Trophoblast cell (in vitro differentiated cells and primary cell): Measurements from ENCODE around the gene KLF7.

Experiments
- DNase-seq, 2 donors: peaks; one replicate each; pipeline ENCODE4 v3.0.0-alpha.2; 2016
- H2AFZ ChIP-seq: 2 replicates; pipeline ENCODE4 v1.6.1; 2013; ENCODE audit warnings: low read length, moderate library complexity, mild to moderate bottlenecking; ENCODE audit not compliant: insufficient read depth, poor library complexity
- H2AK5ac ChIP-seq: 2 replicates; pipeline ENCODE4 v1.6.1; 2013; ENCODE audit warnings: mild to moderate bottlenecking, low read length
- H2BK120ac ChIP-seq: 2 replicates; pipeline ENCODE4 v1.6.1; 2013; ENCODE audit warnings: low read length, mild to moderate bottlenecking, moderate library complexity; ENCODE audit not compliant: insufficient read depth, poor library complexity
- H2BK12ac ChIP-seq: 2 replicates; pipeline ENCODE4 v1.6.1; 2013; ENCODE audit warnings: mild to moderate bottlenecking, low read length, moderate library complexity
- H2BK5ac ChIP-seq: 2 replicates; pipeline ENCODE4 v1.6.1; 2013; ENCODE audit warnings: low read length, low read depth, moderate library complexity, mild to moderate bottlenecking; ENCODE audit not compliant: poor library complexity
- H3K14ac ChIP-seq: 2 replicates; pipeline ENCODE4 v1.6.1; 2013; ENCODE audit warnings: mild to moderate bottlenecking, low read length
- H3K18ac ChIP-seq: 2 replicates; pipeline ENCODE4 v1.6.1; 2013; ENCODE audit warnings: mild to moderate bottlenecking, low read length
- H3K23ac ChIP-seq: 2 replicates; pipeline ENCODE4 v1.6.1; 2013; ENCODE audit warnings: low read length
- H3K27ac ChIP-seq: 2 replicates; pipeline ENCODE4 v1.5.1; 2013; ENCODE audit warnings: low read depth, mild to moderate bottlenecking, inconsistent platforms, low read length, moderate library complexity
- H3K27me3 ChIP-seq: 2 replicates; pipeline ENCODE4 v1.6.1; 2013; ENCODE audit warnings: inconsistent platforms, mild to moderate bottlenecking, low read length, moderate library complexity; ENCODE audit not compliant: insufficient read depth
- H3K36me3 ChIP-seq, 2 experiments: 1 replicate in 1 of 2; 2 replicates in 1 of 2; pipeline ENCODE4 v1.6.1; 2013; ENCODE audit warnings: low read length in 2 of 2, mild to moderate bottlenecking in 2 of 2, moderate library complexity in 1 of 2; ENCODE audit not compliant: insufficient read depth in 2 of 2, control insufficient read depth in 1 of 2
- H3K4ac ChIP-seq: 2 replicates; pipeline ENCODE4 v1.6.1; 2013; ENCODE audit warnings: low read depth, mild to moderate bottlenecking, low read length, moderate library complexity
- H3K4me1 ChIP-seq, 2 experiments: 1 replicate in 1 of 2; 2 replicates in 1 of 2; pipeline ENCODE4 v1.6.1; 2013; ENCODE audit warnings: low read length in 2 of 2, mild to moderate bottlenecking in 2 of 2, moderate library complexity in 1 of 2; ENCODE audit not compliant: insufficient read depth in 2 of 2, control insufficient read depth in 1 of 2
- H3K4me2 ChIP-seq: 2 replicates; pipeline ENCODE4 v1.6.1; 2013; ENCODE audit warnings: inconsistent platforms, mild to moderate bottlenecking, low read length, moderate library complexity
- H3K4me3 ChIP-seq: 2 replicates; pipeline ENCODE4 v1.5.1; 2013; ENCODE audit warnings: mild to moderate bottlenecking, low read depth, low read length, inconsistent platforms
- H3K79me1 ChIP-seq: one replicate; pipeline ENCODE4 v1.6.1; 2013; ENCODE audit warnings: low read length
- H3K79me2 ChIP-seq: 2 replicates; pipeline ENCODE4 v1.6.1; 2013; ENCODE audit warnings: low read length, mild to moderate bottlenecking; ENCODE audit not compliant: control insufficient read depth, insufficient read depth, poor library complexity
- H3K9ac ChIP-seq: 2 replicates; pipeline ENCODE4 v1.6.1; 2013; ENCODE audit warnings: mild to moderate bottlenecking, low read length
- H3K9me3 ChIP-seq: 2 replicates; pipeline ENCODE4 v1.6.1; 2013; ENCODE audit warnings: low read depth, mild to moderate bottlenecking, control low read depth, inconsistent platforms, low read length; ENCODE audit not compliant: insufficient read depth
- H4K12ac ChIP-seq: 2 replicates; pipeline ENCODE4 v1.6.1; 2013; ENCODE audit warnings: low read depth, mild to moderate bottlenecking, low read length, moderate library complexity
- H4K8ac ChIP-seq: 2 replicates; pipeline ENCODE4 v1.6.1; 2013; ENCODE audit warnings: low read depth, mild to moderate bottlenecking, low read length, moderate library complexity
- H4K91ac ChIP-seq: one replicate; pipeline ENCODE4 v1.6.1; 2013; ENCODE audit warnings: low read depth, mild to moderate bottlenecking, low read length, moderate library complexity
- WGBS: extraction: QIAGEN DNeasy Blood & Tissue Kit; methylation state at CpG from one replicate; pipeline ENCODE4 v1.1.7; 2013; ENCODE audit warnings: missing lambda C conversion rate; ENCODE audit not compliant: insufficient read length, insufficient coverage; ENCODE audit errors: extremely low coverage; 5-methylcytosine and 5-hydroxymethylcytosine counted together

Gene KLF7

DNA sequence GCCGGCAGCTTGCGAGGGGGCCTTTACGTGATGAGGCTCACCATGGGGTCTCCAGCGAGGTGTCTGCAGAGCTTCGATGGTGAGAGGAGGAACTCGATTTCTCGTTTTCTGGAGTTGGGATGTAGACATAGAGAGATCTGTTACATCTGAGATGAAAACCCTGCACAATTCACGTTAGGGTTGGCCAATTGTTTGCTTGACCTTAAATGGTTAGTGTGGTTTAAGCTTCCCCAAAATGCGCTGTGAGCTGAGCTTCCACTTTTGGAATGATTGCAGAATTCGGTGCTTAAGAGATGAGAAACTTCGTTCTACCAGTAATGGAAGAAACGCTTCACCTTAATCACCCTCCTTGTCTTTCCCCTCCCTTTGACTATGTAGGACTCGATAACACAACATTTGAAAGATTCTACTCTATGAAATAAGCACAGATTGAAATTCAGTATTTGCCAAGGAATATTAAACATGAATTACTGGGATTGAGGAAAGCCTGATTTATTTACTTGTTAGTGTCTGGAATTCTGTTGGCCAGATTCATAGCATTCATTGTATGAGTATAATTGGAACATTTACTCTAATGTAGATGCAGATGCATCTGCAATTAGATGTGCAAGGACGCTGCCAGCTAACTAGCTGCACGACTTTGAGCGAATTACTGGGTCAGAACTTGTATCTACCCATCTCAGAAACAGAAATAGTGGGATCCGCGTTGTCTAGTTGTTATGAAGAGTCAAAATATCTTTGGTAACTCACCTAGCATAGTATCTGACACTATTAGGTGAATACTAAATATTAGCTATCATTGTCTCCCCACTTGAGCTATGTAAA lies 1.6 kb upstream of the KLF7 start:
- no peaks in the 10 kb centered on the region for H3K27me3 ChIP-seq
- H3K79me1 ChIP-seq = peaks cover 31% of the 10 kb centered on the region
- peak in 1 of 2 donors; percentile 47 for DNase-seq
- H3K27ac ChIP-seq = peak overlapping the region; percentile 92
- H3K4me2 ChIP-seq = peak overlapping the region; percentile 79
- H3K9me3 ChIP-seq = no peaks in the 10 kb centered on the region
- H2AK5ac ChIP-seq = peak overlapping the region; percentile 13
- peak overlapping the region; percentile 34 for H2BK12ac ChIP-seq
- peak overlapping the region; percentile 58 for H3K14ac ChIP-seq
- peak overlapping the region; percentile 68 for H4K8ac ChIP-seq
- peaks cover 7 to 9% of the 10 kb centered on the region in 2 experiments for H3K4me1 ChIP-seq
- H3K4me3 ChIP-seq = peak overlapping the region; percentile 73
- H4K91ac ChIP-seq = peak overlapping the region; percentile 67
- H2BK120ac ChIP-seq = peak overlapping the region; percentile 72
- H3K4ac ChIP-seq = peak overlapping the region; percentile 31
- peak overlapping the region; percentile 17 for H4K12ac ChIP-seq
- peak overlapping the region; percentile 78 for H2BK5ac ChIP-seq
- H3K23ac ChIP-seq = no peak overlapping the region
- H3K9ac ChIP-seq = peak overlapping the region; percentile 92
- no peaks in the 10 kb centered on the region for H3K36me3 ChIP-seq
- H3K79me2 ChIP-seq = peaks cover 16% of the 10 kb centered on the region
- H3K18ac ChIP-seq = peak overlapping the region; percentile 68
- peak overlapping the region; percentile 19 for H2AFZ ChIP-seq
- no CpG with 5 or more reads among the region's 18 CpGs for WGBS

DNA sequence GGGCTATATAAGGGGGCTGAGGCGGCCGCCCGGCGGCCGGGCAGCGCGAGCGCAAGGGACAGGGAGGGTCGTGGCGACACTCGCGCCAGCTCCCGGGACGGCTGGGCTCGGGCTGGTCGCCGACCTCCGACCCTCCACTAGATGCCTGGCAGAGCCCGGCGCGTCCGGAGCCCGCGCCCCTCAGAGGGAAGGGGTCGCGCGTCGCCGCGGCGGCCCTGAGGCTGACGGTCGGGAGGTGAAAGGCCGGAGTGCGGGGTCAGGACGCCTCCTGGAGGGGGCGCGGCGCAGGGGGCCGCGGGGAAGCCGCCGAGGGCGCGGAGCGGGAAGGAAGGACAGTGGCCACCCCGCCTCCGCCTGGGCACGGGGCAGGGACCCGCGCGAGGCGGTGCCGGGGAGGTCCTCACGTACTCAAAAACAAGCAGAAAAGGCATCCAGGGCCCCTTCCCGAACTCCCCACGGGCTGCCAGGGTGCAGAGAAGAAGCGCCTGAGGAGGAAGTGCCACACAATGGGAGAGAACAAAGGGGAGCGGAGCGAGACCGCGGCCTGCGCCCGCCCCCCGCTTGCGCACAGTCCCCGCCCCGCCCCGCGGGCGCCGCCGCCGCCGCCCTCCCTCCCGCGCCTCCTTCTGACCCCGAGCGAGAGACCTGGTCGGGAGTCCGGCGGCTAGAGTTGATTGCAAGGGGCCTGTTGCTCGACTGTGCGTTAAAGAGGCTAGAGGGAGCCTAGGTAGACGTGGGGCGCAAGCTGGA lies 776 bp upstream of the KLF7 start:
- WGBS = no CpG with 5 or more reads among the region's 86 CpGs
- Histone ChIP-seq H3K9ac (peak overlapping the region; percentile 100), H3K9me3 (no peaks in the 10 kb centered on the region), H3K79me2 (peaks cover 16% of the 10 kb centered on the region), H3K23ac (no peak overlapping the region), H3K18ac (peak overlapping the region; percentile 99), H4K12ac (peak overlapping the region; percentile 94), H3K4ac (peak overlapping the region; percentile 68), H2BK5ac (peak overlapping the region; percentile 98), H3K79me1 (peaks cover 31% of the 10 kb centered on the region), H3K36me3 (no peaks in the 10 kb centered on the region), H3K27ac (peak overlapping the region; percentile 100), H3K4me2 (peak overlapping the region; percentile 80), H3K27me3 (no peaks in the 10 kb centered on the region), H4K8ac (peak overlapping the region; percentile 94), H2BK120ac (peak overlapping the region; percentile 96), H2AK5ac (peak overlapping the region; percentile 78), H4K91ac (peak overlapping the region; percentile 99), H3K4me3 (peak overlapping the region; percentile 83), H3K4me1 (peaks cover 7 to 10% of the 10 kb centered on the region in 2 experiments), H3K14ac (peak overlapping the region; percentile 98), H2AFZ (peak overlapping the region; percentile 19), H2BK12ac (peak overlapping the region; percentile 34)
- peak; percentile 38 to 70 for DNase-seq

DNA sequence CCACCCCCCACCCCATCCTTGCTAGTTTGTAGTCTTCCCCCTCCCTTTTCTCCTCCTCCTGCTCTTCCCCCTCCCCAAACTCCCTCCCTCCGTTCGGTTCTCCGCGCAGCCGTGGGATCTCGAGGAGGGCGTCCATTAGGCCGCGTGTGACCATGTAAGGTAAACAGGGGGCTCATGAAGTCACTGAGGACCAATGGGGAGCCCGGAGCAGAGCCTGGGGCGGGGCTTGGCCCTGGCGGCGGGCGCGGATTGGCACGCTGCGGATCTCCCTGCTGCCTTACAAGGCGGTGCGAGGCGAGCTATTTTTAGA lies 246 bp upstream of the KLF7 start:
- Histone ChIP-seq H2BK5ac (no peak overlapping the region), H3K23ac (no peak overlapping the region), H3K36me3 (no peaks in the 10 kb centered on the region), H2AK5ac (no peak overlapping the region), H3K79me2 (peaks cover 16% of the 10 kb centered on the region), H3K4ac (no peak overlapping the region), H3K27ac (peak overlapping the region; percentile 100), H3K4me3 (peak overlapping the region; percentile 83), H3K9me3 (no peaks in the 10 kb centered on the region), H4K12ac (no peak overlapping the region), H3K79me1 (peaks cover 31% of the 10 kb centered on the region), H3K18ac (no peak overlapping the region), H3K4me1 (peaks cover 7 to 10% of the 10 kb centered on the region in 2 experiments), H2BK120ac (no peak overlapping the region), H3K4me2 (peak overlapping the region; percentile 80), H4K8ac (no peak overlapping the region), H3K9ac (no peak overlapping the region), H3K27me3 (no peaks in the 10 kb centered on the region), H4K91ac (no peak overlapping the region), H3K14ac (no peak overlapping the region), H2AFZ (no peak overlapping the region), H2BK12ac (no peak overlapping the region)
- WGBS = no CpG with 5 or more reads among the region's 20 CpGs
- DNase-seq = peak; percentile 99 to 100

DNA sequence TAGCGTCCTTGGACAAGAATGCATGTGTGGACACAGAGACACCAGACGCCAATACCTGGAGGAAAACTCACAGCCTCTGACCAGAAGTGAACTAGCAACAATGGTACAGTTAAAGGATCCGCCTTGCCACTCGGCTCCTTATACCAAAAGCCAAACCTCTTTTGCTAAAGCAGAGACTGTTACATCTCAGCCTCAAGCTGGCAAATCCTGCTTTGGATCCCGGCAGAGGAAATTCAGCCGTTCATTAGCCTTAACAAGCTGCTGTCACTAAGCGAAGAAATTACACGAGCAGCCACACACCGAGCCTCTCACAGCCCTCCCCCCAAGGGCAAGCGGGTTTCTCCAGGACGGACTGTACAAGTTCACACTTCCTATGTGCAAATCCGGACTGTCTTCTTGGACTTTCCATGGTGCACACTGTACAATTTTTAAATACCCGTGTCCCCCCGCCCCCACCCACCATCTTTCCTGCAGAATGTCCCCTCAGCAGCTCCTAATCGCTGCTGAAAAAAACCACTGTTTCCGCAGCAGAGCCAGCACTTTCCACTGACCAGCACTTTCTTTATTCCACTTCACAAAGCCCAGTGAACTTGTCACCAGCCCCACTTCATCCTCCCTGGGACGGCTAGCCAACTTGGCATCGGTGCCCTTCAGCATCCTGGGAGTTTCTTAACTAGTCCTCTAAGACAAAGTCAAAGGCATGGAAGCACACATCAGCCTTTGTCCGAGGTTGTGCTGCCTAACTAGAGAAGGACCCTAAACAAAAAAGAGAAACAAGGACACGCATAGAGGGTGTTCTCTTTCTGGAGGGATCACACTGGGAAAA lies 1.5 kb downstream of the KLF7 start:
- H3K27me3 ChIP-seq = no peaks in the 10 kb centered on the region
- peak overlapping the region; percentile 15 for H2BK120ac ChIP-seq
- peak overlapping the region; percentile 86 for H3K27ac ChIP-seq
- peaks cover 31% of the 10 kb centered on the region for H3K79me1 ChIP-seq
- H3K36me3 ChIP-seq = no peaks in the 10 kb centered on the region
- WGBS = no CpG with 5 or more reads among the region's 20 CpGs
- no peak overlapping the region for H3K23ac ChIP-seq
- H2BK5ac ChIP-seq = peak overlapping the region; percentile 13
- peak overlapping the region; percentile 15 for H4K8ac ChIP-seq
- H3K79me2 ChIP-seq = peaks cover 16% of the 10 kb centered on the region
- peak overlapping the region; percentile 5 for H3K14ac ChIP-seq
- H4K91ac ChIP-seq = peak overlapping the region; percentile 91
- no peaks in the 10 kb centered on the region for H3K9me3 ChIP-seq
- peak overlapping the region; percentile 77 for H3K9ac ChIP-seq
- no peak overlapping the region for H2AFZ ChIP-seq
- H3K4me1 ChIP-seq = peaks cover 7 to 12% of the 10 kb centered on the region in 2 experiments
- peak overlapping the region; percentile 86 for H3K4me3 ChIP-seq
- no peak overlapping the region for H3K4ac ChIP-seq
- H4K12ac ChIP-seq = no peak overlapping the region
- H2BK12ac ChIP-seq = peak overlapping the region; percentile 5
- peak; percentile 67 to 83 for DNase-seq
- no peak overlapping the region for H2AK5ac ChIP-seq
- H3K18ac ChIP-seq = peak overlapping the region; percentile 17
- peak overlapping the region; percentile 88 for H3K4me2 ChIP-seq
